CD4-positive, alpha-beta T cell treated with Interleukin-2 at 100 ng/mL for 4 hours (primary cell): ENCODE measurements around the gene FAF1.

ENCODE experiments used
- DNase-seq: peaks from one replicate; pipeline ENCODE4 v3.0.0-alpha.2; 2020; ENCODE audit warnings: low spot score

FAF1 gene

GRCh38 chr1:50978144-50978851, 18.2 kb upstream of the FAF1 start:
- DNase-seq = peak; percentile 13

- DNase-seq = no peak
These were observed 17.6 kb upstream of the FAF1 start for GRCh38 chr1:50977575-50978143.

- peak; percentile 38 for DNase-seq
These were observed 17.0 kb upstream of the FAF1 start for GRCh38 chr1:50976890-50977574.

- no peak for DNase-seq
These were observed 16.2 kb upstream of the FAF1 start for GRCh38 chr1:50976111-50976889.

- no peak for DNase-seq
These were observed 15.4 kb upstream of the FAF1 start for GRCh38 chr1:50975436-50975835.

GRCh38 chr1:50974618-50974935, 14.5 kb upstream of the FAF1 start:
- no peak for DNase-seq

GRCh38 chr1:50973875-50974617, 14.0 kb upstream of the FAF1 start:
- DNase-seq = no peak

- no peak for DNase-seq
These were observed 13.2 kb upstream of the FAF1 start for GRCh38 chr1:50973255-50973654.

- DNase-seq = no peak
These were observed 12.7 kb upstream of the FAF1 start for GRCh38 chr1:50972766-50973165.

GRCh38 chr1:50971748-50972305, 11.8 kb upstream of the FAF1 start:
- no peak for DNase-seq

- DNase-seq = no peak
These were observed 11.0 kb upstream of the FAF1 start for GRCh38 chr1:50970931-50971582.

GRCh38 chr1:50970509-50970887, 10.4 kb upstream of the FAF1 start:
- DNase-seq = no peak

- DNase-seq = peak; percentile 60
These were observed 9.8 kb upstream of the FAF1 start, which contains the start of gene CDKN2C for GRCh38 chr1:50969611-50970508. Gene CDKN2C, plus strand, starts transcription at chr1:50970245. Its CDS starts 124 bp downstream, at chr1:50970369.

GRCh38 chr1:50968821-50969610, 8.9 kb upstream of the FAF1 start:
- peak; percentile 10 for DNase-seq

- DNase-seq = peak; percentile 82
These were observed 8.2 kb upstream of the FAF1 start for GRCh38 chr1:50968158-50968820.

GRCh38 chr1:50967416-50968157, 7.5 kb upstream of the FAF1 start:
- DNase-seq = no peak

GRCh38 chr1:50966991-50967390, 6.9 kb upstream of the FAF1 start:
- no peak for DNase-seq

GRCh38 chr1:50964863-50965262, 4.8 kb upstream of the FAF1 start:
- no peak for DNase-seq
